ENCODE measurements around the gene HK2.

The HK2 gene

DNA sequence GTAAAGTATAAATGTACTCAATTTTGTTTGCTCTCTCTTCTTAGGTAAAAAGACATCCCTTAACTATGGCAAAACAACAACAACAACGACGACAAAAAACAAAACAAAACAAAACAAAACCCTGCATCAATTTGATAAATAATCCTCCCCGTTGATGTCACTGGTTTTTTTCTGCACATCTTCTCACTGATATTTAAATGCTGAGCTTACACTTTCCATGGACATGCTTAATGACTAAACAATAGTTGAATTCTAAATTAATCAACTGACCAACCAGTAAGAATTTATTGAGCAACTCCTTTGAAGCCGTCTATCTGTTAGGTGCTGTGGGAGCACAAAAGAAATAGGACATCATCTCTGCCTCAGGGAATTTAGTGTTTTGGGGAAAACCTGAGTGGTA lies 104.3 kb downstream of the HK2 start:
- peaks cover 0 to 2% of the 10 kb centered on the region in 2 experiments for H3K27me3 ChIP-seq (ENCODE audit: control insufficient read depth in 1 of 2, insufficient read depth in 1 of 2, low read length in 2 of 2)
- no peak overlapping the region for H4K91ac ChIP-seq (ENCODE audit: low read length)
- H3K27ac ChIP-seq (ENCODE audit: low read length, poor library complexity, severe bottlenecking) = no peak overlapping the region
- WGBS = 93% methylated on average over 4 of the region's 4 CpGs
- H2BK120ac ChIP-seq (ENCODE audit: low read depth, low read length) = no peak overlapping the region
- H3K4me1 ChIP-seq (ENCODE audit: control insufficient read depth, insufficient read depth, low read depth, low read length) = no peaks in the 10 kb centered on the region
- no peak overlapping the region for H3K9ac ChIP-seq (ENCODE audit: low read length)
- H2BK5ac ChIP-seq (ENCODE audit: low read depth, low read length, poor library complexity, severe bottlenecking) = no peak overlapping the region
- H3K14ac ChIP-seq (ENCODE audit: low read length in 2 of 2) = no peak overlapping the region
- H4K8ac ChIP-seq (ENCODE audit: low read length) = no peak overlapping the region
- H3K79me1 ChIP-seq (replicated peaks; ENCODE audit: low read length, poor library complexity, severe bottlenecking) = no peaks in the 10 kb centered on the region
- H3K18ac ChIP-seq (ENCODE audit: low read depth in 1 of 2, low read length in 2 of 2) = no peak overlapping the region
- H2AK5ac ChIP-seq (ENCODE audit: low read length, severe bottlenecking) = no peak overlapping the region
- H3K36me3 ChIP-seq (ENCODE audit: control insufficient read depth in 1 of 2, insufficient read depth in 2 of 2, low read depth in 1 of 2, low read length in 2 of 2) = no peaks in the 10 kb centered on the region
- H3K4me2 ChIP-seq (ENCODE audit: low read length, poor library complexity, severe bottlenecking) = no peak overlapping the region
- no peak overlapping the region for H3K4me3 ChIP-seq (ENCODE audit: insufficient read depth in 1 of 2, low read depth in 1 of 2, low read length in 2 of 2)
- no peak overlapping the region for H3K23ac ChIP-seq (ENCODE audit: low read length in 2 of 2)
- H2BK15ac ChIP-seq (ENCODE audit: low read depth, poor library complexity, severe bottlenecking) = no peak overlapping the region
- no peak overlapping the region for H3K4ac ChIP-seq (ENCODE audit: low read depth in 1 of 2, low read length in 2 of 2)
- H2BK12ac ChIP-seq (ENCODE audit: low read length in 2 of 2) = no peak overlapping the region
- no peak for DNase-seq
- H2AFZ ChIP-seq (ENCODE audit: low read depth, low read length) = no peak overlapping the region
- H3K9me3 ChIP-seq (ENCODE audit: control insufficient read depth, low read length) = no peaks in the 10 kb centered on the region

DNA sequence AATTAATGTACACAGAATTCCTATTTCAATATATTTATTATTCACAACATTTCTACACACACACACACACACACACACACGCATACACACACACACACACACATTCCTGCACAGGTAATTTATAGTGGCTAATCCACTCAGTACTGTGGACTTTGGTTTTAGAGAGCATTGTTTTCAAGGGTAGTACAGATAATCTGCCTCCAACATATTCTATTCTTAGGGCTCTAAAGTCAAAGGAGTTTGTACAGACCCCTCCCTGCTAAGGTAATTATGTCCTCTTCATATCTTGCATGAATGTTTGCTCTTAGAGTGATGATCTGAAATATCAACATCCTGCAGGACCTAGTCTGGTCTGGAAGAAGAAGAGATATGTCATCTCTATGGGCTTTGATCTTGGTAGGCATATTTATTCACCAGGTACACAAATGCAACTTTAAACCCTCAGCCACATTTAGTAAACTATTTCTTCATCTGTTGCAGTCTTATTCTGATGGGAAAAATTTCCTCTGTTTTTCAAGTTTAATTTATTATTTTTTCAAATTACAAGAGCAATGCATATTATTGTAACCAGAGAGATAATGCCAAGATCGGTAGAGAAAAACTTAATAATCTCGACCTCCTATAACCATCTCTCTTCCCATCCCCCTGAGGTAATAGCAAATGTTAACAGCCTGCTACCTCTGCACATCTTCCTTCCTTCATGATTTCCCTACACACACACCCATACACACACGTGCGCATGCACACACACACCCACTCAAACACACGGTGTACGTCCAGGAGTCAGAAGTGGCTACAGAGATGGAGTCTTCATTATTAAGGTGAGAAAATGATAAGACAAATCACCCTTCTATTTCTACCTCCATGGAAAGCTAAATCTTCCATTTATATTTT lies 106.2 kb downstream of the HK2 start:
- Histone ChIP-seq H3K9me3 (ENCODE audit: control insufficient read depth, low read length) (no peaks in the 10 kb centered on the region), H3K4me3 (ENCODE audit: insufficient read depth in 1 of 2, low read depth in 1 of 2, low read length in 2 of 2) (no peak overlapping the region), H2BK5ac (ENCODE audit: low read depth, low read length, poor library complexity, severe bottlenecking) (no peak overlapping the region), H4K8ac (ENCODE audit: low read length) (no peak overlapping the region), H2AK5ac (ENCODE audit: low read length, severe bottlenecking) (no peak overlapping the region), H2BK120ac (ENCODE audit: low read depth, low read length) (no peak overlapping the region), H4K91ac (ENCODE audit: low read length) (no peak overlapping the region), H3K23ac (ENCODE audit: low read length in 2 of 2) (no peak overlapping the region), H3K18ac (ENCODE audit: low read depth in 1 of 2, low read length in 2 of 2) (no peak overlapping the region), H3K27ac (ENCODE audit: low read length, poor library complexity, severe bottlenecking) (no peak overlapping the region), H2BK12ac (ENCODE audit: low read length in 2 of 2) (no peak overlapping the region), H3K79me1 (replicated peaks; ENCODE audit: low read length, poor library complexity, severe bottlenecking) (no peaks in the 10 kb centered on the region), H3K36me3 (ENCODE audit: control insufficient read depth in 1 of 2, insufficient read depth in 2 of 2, low read depth in 1 of 2, low read length in 2 of 2) (no peaks in the 10 kb centered on the region), H2BK15ac (ENCODE audit: low read depth, poor library complexity, severe bottlenecking) (no peak overlapping the region), H3K4me2 (ENCODE audit: low read length, poor library complexity, severe bottlenecking) (no peak overlapping the region), H3K9ac (ENCODE audit: low read length) (no peak overlapping the region), H3K14ac (ENCODE audit: low read length in 2 of 2) (no peak overlapping the region), H3K27me3 (ENCODE audit: control insufficient read depth in 1 of 2, insufficient read depth in 1 of 2, low read length in 2 of 2) (no peaks in the 10 kb centered on the region), H3K4ac (ENCODE audit: low read depth in 1 of 2, low read length in 2 of 2) (no peak overlapping the region), H3K4me1 (ENCODE audit: control insufficient read depth, insufficient read depth, low read depth, low read length) (no peaks in the 10 kb centered on the region), H2AFZ (ENCODE audit: low read depth, low read length) (no peak overlapping the region)
- WGBS = 97% methylated on average over 2 of the region's 7 CpGs
- DNase-seq = no peak

DNA sequence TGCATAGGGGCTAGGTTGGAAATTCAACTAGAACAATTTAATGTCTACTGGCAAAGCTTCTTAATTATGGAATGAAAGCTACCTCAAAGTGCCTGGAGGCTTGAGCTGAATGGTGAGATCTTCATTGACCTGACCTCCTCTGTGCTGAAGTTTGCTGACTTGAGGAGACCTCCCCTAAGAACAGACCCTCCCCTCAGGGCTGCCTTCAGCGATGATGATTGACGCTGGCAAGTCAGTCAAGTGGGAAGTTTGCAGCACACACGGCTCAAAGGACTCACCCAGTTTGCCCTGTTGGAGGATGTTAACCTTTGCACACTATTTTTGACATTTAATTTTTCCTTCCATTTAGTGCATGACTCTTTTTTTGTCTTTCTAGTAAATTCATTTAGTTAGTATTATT lies 107.4 kb downstream of the HK2 start:
- Histone ChIP-seq H4K91ac (ENCODE audit: low read length) (no peak overlapping the region), H3K18ac (ENCODE audit: low read depth in 1 of 2, low read length in 2 of 2) (no peak overlapping the region), H3K9me3 (ENCODE audit: control insufficient read depth, low read length) (no peaks in the 10 kb centered on the region), H3K14ac (ENCODE audit: low read length in 2 of 2) (no peak overlapping the region), H3K4me1 (ENCODE audit: control insufficient read depth, insufficient read depth, low read depth, low read length) (no peaks in the 10 kb centered on the region), H3K27ac (ENCODE audit: low read length, poor library complexity, severe bottlenecking) (no peak overlapping the region), H2BK5ac (ENCODE audit: low read depth, low read length, poor library complexity, severe bottlenecking) (no peak overlapping the region), H2BK120ac (ENCODE audit: low read depth, low read length) (no peak overlapping the region), H3K4me2 (ENCODE audit: low read length, poor library complexity, severe bottlenecking) (no peak overlapping the region), H3K9ac (ENCODE audit: low read length) (no peak overlapping the region), H3K4ac (ENCODE audit: low read depth in 1 of 2, low read length in 2 of 2) (no peak overlapping the region), H3K27me3 (ENCODE audit: control insufficient read depth in 1 of 2, insufficient read depth in 1 of 2, low read length in 2 of 2) (no peaks in the 10 kb centered on the region), H2AFZ (ENCODE audit: low read depth, low read length) (no peak overlapping the region), H3K23ac (ENCODE audit: low read length in 2 of 2) (no peak overlapping the region), H3K79me1 (replicated peaks; ENCODE audit: low read length, poor library complexity, severe bottlenecking) (no peaks in the 10 kb centered on the region), H4K8ac (ENCODE audit: low read length) (no peak overlapping the region), H3K36me3 (ENCODE audit: control insufficient read depth in 1 of 2, insufficient read depth in 2 of 2, low read depth in 1 of 2, low read length in 2 of 2) (no peaks in the 10 kb centered on the region), H2AK5ac (ENCODE audit: low read length, severe bottlenecking) (no peak overlapping the region), H3K4me3 (ENCODE audit: insufficient read depth in 1 of 2, low read depth in 1 of 2, low read length in 2 of 2) (no peak overlapping the region), H2BK12ac (ENCODE audit: low read length in 2 of 2) (no peak overlapping the region), H2BK15ac (ENCODE audit: low read depth, poor library complexity, severe bottlenecking) (no peak overlapping the region)
- 96% methylated on average over 3 of the region's 3 CpGs for WGBS
- no peak for DNase-seq

DNA sequence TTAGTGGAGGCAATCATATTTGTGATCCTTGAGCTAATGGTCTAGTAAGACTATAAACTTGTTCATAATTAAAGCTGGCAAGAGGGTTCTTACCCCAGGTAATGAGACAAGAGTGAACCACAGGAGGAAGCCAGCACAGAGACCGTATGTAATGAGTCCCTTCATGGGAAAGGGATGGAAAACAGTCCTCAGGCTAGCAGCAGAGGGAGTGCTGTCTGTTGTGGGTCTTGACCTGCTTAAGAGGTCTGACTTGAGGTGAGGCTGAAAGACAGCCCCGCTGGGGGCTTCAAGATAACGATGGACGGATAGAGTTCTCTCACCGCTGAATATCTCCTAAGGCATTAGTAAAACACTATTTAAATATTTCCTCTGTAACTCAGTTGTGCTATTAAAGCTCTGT lies 108.3 kb downstream of the HK2 start:
- no peaks in the 10 kb centered on the region for H3K79me1 ChIP-seq (replicated peaks; ENCODE audit: low read length, poor library complexity, severe bottlenecking)
- no peaks in the 10 kb centered on the region for H3K4me1 ChIP-seq (ENCODE audit: control insufficient read depth, insufficient read depth, low read depth, low read length)
- H3K9ac ChIP-seq (ENCODE audit: low read length) = no peak overlapping the region
- H2BK15ac ChIP-seq (ENCODE audit: low read depth, poor library complexity, severe bottlenecking) = no peak overlapping the region
- DNase-seq = no peak
- no peaks in the 10 kb centered on the region for H3K36me3 ChIP-seq (ENCODE audit: control insufficient read depth in 1 of 2, insufficient read depth in 2 of 2, low read depth in 1 of 2, low read length in 2 of 2)
- H3K4me2 ChIP-seq (ENCODE audit: low read length, poor library complexity, severe bottlenecking) = no peak overlapping the region
- no peak overlapping the region for H2BK12ac ChIP-seq (ENCODE audit: low read length in 2 of 2)
- H4K91ac ChIP-seq (ENCODE audit: low read length) = no peak overlapping the region
- WGBS = 68% methylated on average over 1 of the region's 5 CpGs
- H2BK5ac ChIP-seq (ENCODE audit: low read depth, low read length, poor library complexity, severe bottlenecking) = no peak overlapping the region
- H2AK5ac ChIP-seq (ENCODE audit: low read length, severe bottlenecking) = no peak overlapping the region
- H3K23ac ChIP-seq (ENCODE audit: low read length in 2 of 2) = no peak overlapping the region
- no peak overlapping the region for H3K4me3 ChIP-seq (ENCODE audit: insufficient read depth in 1 of 2, low read depth in 1 of 2, low read length in 2 of 2)
- H2AFZ ChIP-seq (ENCODE audit: low read depth, low read length) = no peak overlapping the region
- H3K14ac ChIP-seq (ENCODE audit: low read length in 2 of 2) = no peak overlapping the region
- no peaks in the 10 kb centered on the region for H3K27me3 ChIP-seq (ENCODE audit: control insufficient read depth in 1 of 2, insufficient read depth in 1 of 2, low read length in 2 of 2)
- no peak overlapping the region for H2BK120ac ChIP-seq (ENCODE audit: low read depth, low read length)
- H3K18ac ChIP-seq (ENCODE audit: low read depth in 1 of 2, low read length in 2 of 2) = no peak overlapping the region
- H3K9me3 ChIP-seq (ENCODE audit: control insufficient read depth, low read length) = no peaks in the 10 kb centered on the region
- no peak overlapping the region for H3K4ac ChIP-seq (ENCODE audit: low read depth in 1 of 2, low read length in 2 of 2)
- no peak overlapping the region for H4K8ac ChIP-seq (ENCODE audit: low read length)
- H3K27ac ChIP-seq (ENCODE audit: low read length, poor library complexity, severe bottlenecking) = no peak overlapping the region
